GM23338 (cell line): ENCODE data around the gene FAM20A. TPM values are rescaled to one million over a fixed set of nuclear protein-coding genes. Genes with fewer than 3 reads are reported as not detected.

Experiments
- ATAC-seq: fragments of 200-7000 bp; cut with Tn5 transposase; 3 replicates; pipeline ENCODE4 v1.9.1; 2020
- DNase-seq: peaks from one replicate; pipeline ENCODE4 v3.0.0-alpha.2; 2015; ENCODE audit warnings: low spot score
- H2AFZ ChIP-seq: fragments of 200-600 bp; sonication (generic); 2 replicates; pipeline ENCODE4 v1.8.0; 2016; ENCODE audit warnings: antibody characterized with exemption, mild to moderate bottlenecking, moderate library complexity
- H3F3A ChIP-seq: fragments of 200-600 bp; sonication (generic); replicated peaks from 2 replicates; pipeline ENCODE4 v1.8.0; 2017; ENCODE audit warnings: antibody characterized with exemption, mixed run types, low read depth
- H3K27ac ChIP-seq: fragments of 200-600 bp; sonication (generic); 2 replicates; pipeline ENCODE4 v1.6.1; 2016; ENCODE audit warnings: low read depth
- H3K27me3 ChIP-seq: fragments of 200-600 bp; sonication (generic); 2 replicates; pipeline ENCODE4 v1.8.0; 2016; ENCODE audit warnings: mild to moderate bottlenecking, mixed run types, moderate library complexity; ENCODE audit not compliant: insufficient read depth
- H3K36me3 ChIP-seq: fragments of 200-600 bp; sonication (generic); 2 replicates; pipeline ENCODE4 v1.8.0; 2016; ENCODE audit warnings: mild to moderate bottlenecking; ENCODE audit not compliant: insufficient read depth
- H3K4me1 ChIP-seq: fragments of 200-600 bp; sonication (generic); 2 replicates; pipeline ENCODE4 v1.8.0; 2016; ENCODE audit warnings: mild to moderate bottlenecking, moderate library complexity; ENCODE audit not compliant: insufficient read depth
- H3K4me2 ChIP-seq: fragments of 200-600 bp; sonication (generic); 2 replicates; pipeline ENCODE4 v1.7.1; 2017; ENCODE audit warnings: mixed run types
- H3K4me3 ChIP-seq: fragments of 200-600 bp; sonication (generic); 2 replicates; pipeline ENCODE4 v1.6.1; 2016; ENCODE audit warnings: mixed run types
- H3K79me2 ChIP-seq: fragments of 200-600 bp; sonication (generic); replicated peaks from 2 replicates; pipeline ENCODE4 v1.8.0; 2017; ENCODE audit warnings: mild to moderate bottlenecking; ENCODE audit not compliant: insufficient read depth
- H3K9me2 ChIP-seq: fragments of 200-600 bp; sonication (generic); 2 replicates; pipeline ENCODE4 v1.8.0; 2017; ENCODE audit not compliant: insufficient read depth
- H4K20me1 ChIP-seq: fragments of 200-600 bp; sonication (generic); replicated peaks from 2 replicates; pipeline ENCODE4 v1.8.0; 2017; ENCODE audit warnings: mild to moderate bottlenecking; ENCODE audit not compliant: insufficient read depth
- H3K27ac Mint-ChIP-seq: 2 replicates; pipeline ENCODE4 v1.8.0; 2020; ENCODE audit warnings: inconsistent platforms, mild to moderate bottlenecking, moderate library complexity, mixed read lengths
- H3K27me3 Mint-ChIP-seq: 3 replicates; pipeline ENCODE4 v1.8.0; 2022; ENCODE audit warnings: low read depth, mild to moderate bottlenecking, moderate library complexity, mixed read lengths, inconsistent platforms; ENCODE audit not compliant: insufficient read depth, poor library complexity
- H3K36me3 Mint-ChIP-seq: 3 replicates; pipeline ENCODE4 v1.8.0; 2021; ENCODE audit warnings: low read depth, mild to moderate bottlenecking, inconsistent platforms, moderate library complexity, mixed read lengths
- H3K4me1 Mint-ChIP-seq: 3 replicates; pipeline ENCODE4 v1.8.0; 2020; ENCODE audit warnings: mild to moderate bottlenecking, inconsistent platforms, mixed read lengths
- H3K4me3 Mint-ChIP-seq: 3 replicates; pipeline ENCODE4 v1.8.0; 2021; ENCODE audit warnings: moderate library complexity, mild to moderate bottlenecking, inconsistent platforms, mixed read lengths
- H3K9me3 Mint-ChIP-seq: 3 replicates; pipeline ENCODE4 v1.8.0; 2020; ENCODE audit warnings: moderate library complexity, mild to moderate bottlenecking, inconsistent platforms, mixed read lengths
- CREB1 ChIP-seq: fragments of 250-450 bp; sonication (Bioruptor Pico); IDR thresholded peaks from 2 replicates; pipeline ENCODE4 v1.5.0; 2020; ENCODE audit warnings: low read depth, mild to moderate bottlenecking, moderate library complexity
- EZH2phosphoT487 ChIP-seq: fragments of 200-600 bp; sonication (generic); IDR thresholded peaks from one replicate; pipeline ENCODE4 v1.8.1; 2018; ENCODE audit warnings: antibody characterized with exemption; ENCODE audit not compliant: unreplicated experiment
- JUNB ChIP-seq: IDR thresholded peaks from one replicate; pipeline ENCODE4 v1.6.1; 2016; ENCODE audit warnings: antibody characterized with exemption; ENCODE audit not compliant: unreplicated experiment
- NANOG ChIP-seq: IDR thresholded peaks from 2 replicates; pipeline ENCODE4 v1.6.1; 2016; ENCODE audit warnings: antibody characterized with exemption, borderline replicate concordance
- POLR2AphosphoS5 ChIP-seq: IDR thresholded peaks from 2 replicates; pipeline ENCODE4 v1.6.1; 2016; ENCODE audit warnings: antibody characterized with exemption, low read depth
- ZNF114 ChIP-seq: fragments of 250-450 bp; sonication (Bioruptor Pico); IDR thresholded peaks from 2 replicates; pipeline ENCODE4 v1.5.0; 2020; ENCODE audit warnings: mild to moderate bottlenecking, moderate library complexity
- ZNF331 ChIP-seq: fragments of 250-450 bp; sonication (Bioruptor Pico); IDR thresholded peaks from 2 replicates; pipeline ENCODE4 v1.5.0; 2020; ENCODE audit warnings: low read depth, mild to moderate bottlenecking, moderate library complexity
- polyA plus RNA-seq: library from polyadenylated mRNA; unstranded; fragments of >200 nt; fragmentation: Nextera tagmentation; extraction: Ambion mirVana; gene quantifications from 2 replicates; pipeline ENCODE4 v1.2.1, GENCODE V29; 2016
- total RNA-seq: library from RNA; depleted of rRNA; stranded (reverse); fragments of >200 nt; shearing (Covaris generic); gene quantifications from 2 replicates; pipeline ENCODE4 v1.2.3, GENCODE V29; 2014
- TF ChIP-seq, protein P1 (sequence below): IDR thresholded peaks from 2 replicates; pipeline ENCODE4 v1.6.1; 2016; ENCODE audit warnings: antibody characterized with exemption
- TF ChIP-seq, protein P2 (sequence below), 2 experiments: fragments of 200-600 bp in 1 of 2; sonication (generic) in 1 of 2; conservative IDR thresholded peaks; 2 replicates each; pipeline versions ENCODE4 v1.5.1 to v1.6.1; 2016 to 2017; ENCODE audit warnings: antibody characterized with exemption in 2 of 2, low read depth in 2 of 2, mild to moderate bottlenecking in 2 of 2, moderate library complexity in 1 of 2
- TF ChIP-seq, protein P3 (sequence below): IDR thresholded peaks from one replicate; pipeline ENCODE4 v1.6.1; 2018; ENCODE audit warnings: antibody characterized with exemption; ENCODE audit not compliant: unreplicated experiment

Gene FAM20A
- total and polyA plus RNA-seq, 2 experiments from 2014 or later: 1.3 to 1.6 TPM

DNA sequence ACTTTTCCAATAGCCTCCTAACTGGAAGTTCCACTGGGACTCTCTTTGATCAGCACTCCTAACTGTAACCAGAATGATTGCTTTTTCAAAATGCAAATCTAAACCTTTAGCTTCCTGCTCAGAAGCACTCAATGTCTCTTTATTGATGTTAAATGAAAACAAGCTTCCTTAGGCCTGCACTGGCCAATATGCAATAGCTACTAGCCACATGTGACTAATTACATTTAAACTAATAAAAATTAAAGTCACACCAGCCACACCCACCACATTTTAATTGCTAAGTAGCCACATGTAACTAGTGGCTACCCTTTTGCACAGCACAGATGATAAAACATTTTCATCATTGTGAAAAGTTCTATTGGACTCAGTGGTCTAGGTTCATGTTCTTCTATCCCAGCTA lies 31.8 kb downstream of the FAM20A start:
- H3K4me3 Mint-ChIP-seq: no peak overlapping the region
- no peak for ATAC-seq

DNA sequence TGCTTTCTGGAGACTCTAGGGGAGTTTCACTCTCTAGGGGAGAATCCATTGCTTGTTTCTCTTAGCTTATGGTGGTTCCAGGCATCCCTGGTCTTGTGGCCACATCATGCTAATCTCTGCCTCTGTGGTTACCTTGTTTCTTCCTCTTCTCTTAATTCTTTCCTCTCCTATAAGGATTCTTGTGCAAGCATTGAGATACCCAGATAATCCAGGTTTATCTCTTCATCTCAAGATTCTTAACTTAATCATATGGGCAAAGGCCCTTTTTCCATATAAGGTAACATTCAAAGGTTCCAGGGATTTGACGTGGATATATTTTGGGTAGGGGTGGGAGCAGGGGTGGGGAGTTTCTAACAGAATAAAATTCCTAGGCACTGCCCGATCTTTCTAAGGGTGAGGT lies 32.6 kb downstream of the FAM20A start:
- Histone ChIP-seq H3F3A (no peaks in the 10 kb centered on the region), H3K79me2 (no peaks in the 10 kb centered on the region), H2AFZ (no peak overlapping the region), H3K9me2 (no peaks in the 10 kb centered on the region), H3K4me1 (no peaks in the 10 kb centered on the region), H3K4me3 (no peak overlapping the region), H3K36me3 (no peaks in the 10 kb centered on the region), H4K20me1 (no peaks in the 10 kb centered on the region; the same call in 1 of the 2 replicates), H3K27ac (no peak overlapping the region), H3K27me3 (no peaks in the 10 kb centered on the region), H3K4me2 (no peak overlapping the region)
- no peak overlapping the region for H3K27ac Mint-ChIP-seq
- H3K27me3 Mint-ChIP-seq: no peaks in the 10 kb centered on the region
- no peak overlapping the region for H3K4me3 Mint-ChIP-seq
- no peak for TF ChIP-seq JUNB
- no peak for TF ChIP-seq POLR2AphosphoS5
- TF ChIP-seq ZNF331: no peak
- TF ChIP-seq, protein P1, sequence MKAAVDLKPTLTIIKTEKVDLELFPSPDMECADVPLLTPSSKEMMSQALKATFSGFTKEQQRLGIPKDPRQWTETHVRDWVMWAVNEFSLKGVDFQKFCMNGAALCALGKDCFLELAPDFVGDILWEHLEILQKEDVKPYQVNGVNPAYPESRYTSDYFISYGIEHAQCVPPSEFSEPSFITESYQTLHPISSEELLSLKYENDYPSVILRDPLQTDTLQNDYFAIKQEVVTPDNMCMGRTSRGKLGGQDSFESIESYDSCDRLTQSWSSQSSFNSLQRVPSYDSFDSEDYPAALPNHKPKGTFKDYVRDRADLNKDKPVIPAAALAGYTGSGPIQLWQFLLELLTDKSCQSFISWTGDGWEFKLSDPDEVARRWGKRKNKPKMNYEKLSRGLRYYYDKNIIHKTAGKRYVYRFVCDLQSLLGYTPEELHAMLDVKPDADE: no peak
- ATAC-seq (no peak), DNase-seq (no peak)
- no peaks in the 10 kb centered on the region for H3K4me1 Mint-ChIP-seq
- peaks cover 3% of the 10 kb centered on the region; the same call in 1 of the 3 replicates for H3K9me3 Mint-ChIP-seq
- no peaks in the 10 kb centered on the region for H3K36me3 Mint-ChIP-seq

More for the DNA sequence above, 31.8 kb downstream of the FAM20A start:
- Mint-ChIP-seq H3K27me3 (no peaks in the 10 kb centered on the region), H3K36me3 (no peaks in the 10 kb centered on the region), H3K4me1 (no peaks in the 10 kb centered on the region), H3K27ac (no peak overlapping the region), H3K9me3 (peaks cover 3% of the 10 kb centered on the region; the same call in 1 of the 3 replicates)
- Histone ChIP-seq H3K4me3 (no peak overlapping the region), H3K4me2 (no peak overlapping the region), H3K4me1 (no peaks in the 10 kb centered on the region), H3K79me2 (no peaks in the 10 kb centered on the region), H4K20me1 (no peaks in the 10 kb centered on the region; the same call in 1 of the 2 replicates), H3K27ac (no peak overlapping the region), H3K9me2 (no peaks in the 10 kb centered on the region), H3K27me3 (no peaks in the 10 kb centered on the region), H3K36me3 (no peaks in the 10 kb centered on the region), H3F3A (no peaks in the 10 kb centered on the region), H2AFZ (no peak overlapping the region)
- TF ChIP-seq NANOG (no peak), ZNF331 (no peak), CREB1 (CRISPR knock-in tag) (no peak), POLR2AphosphoS5 (no peak)
- TF ChIP-seq, protein P1: no peak
- no peak for DNase-seq

DNA sequence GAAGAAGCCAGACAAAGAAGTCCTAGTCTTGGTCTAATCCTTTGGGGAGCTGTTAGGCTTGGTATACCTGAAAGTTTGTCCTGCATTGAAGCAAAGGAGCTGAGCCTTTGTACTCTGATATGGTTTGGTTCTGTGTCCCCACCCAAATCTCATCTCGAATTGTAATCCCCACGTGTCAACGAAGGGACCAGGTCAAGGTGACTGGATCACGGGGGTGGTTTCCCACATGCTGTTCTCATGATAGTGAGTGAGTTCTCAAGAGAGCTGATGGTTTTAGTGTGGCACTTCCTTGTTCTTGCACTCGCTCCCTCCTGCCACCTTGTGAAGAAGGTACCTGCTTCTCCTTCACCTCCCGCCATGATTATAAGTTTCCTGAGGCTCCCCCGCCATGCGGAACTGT lies 33.6 kb downstream of the FAM20A start:
- no peaks in the 10 kb centered on the region for H3K36me3 Mint-ChIP-seq
- Histone ChIP-seq H4K20me1 (no peaks in the 10 kb centered on the region), H3F3A (no peaks in the 10 kb centered on the region), H3K36me3 (no peaks in the 10 kb centered on the region), H2AFZ (no peak overlapping the region), H3K27me3 (no peaks in the 10 kb centered on the region), H3K4me2 (no peak overlapping the region), H3K9me2 (no peaks in the 10 kb centered on the region), H3K4me3 (no peak overlapping the region), H3K4me1 (no peaks in the 10 kb centered on the region), H3K79me2 (no peaks in the 10 kb centered on the region), H3K27ac (no peak overlapping the region)
- no peak overlapping the region for H3K27ac Mint-ChIP-seq
- no peak for DNase-seq
- no peaks in the 10 kb centered on the region for H3K4me1 Mint-ChIP-seq
- no peak for ATAC-seq
- H3K4me3 Mint-ChIP-seq: no peak overlapping the region
- H3K27me3 Mint-ChIP-seq: no peaks in the 10 kb centered on the region
- peaks cover 3% of the 10 kb centered on the region; the same call in 1 of the 3 replicates for H3K9me3 Mint-ChIP-seq
- TF ChIP-seq, protein P2, sequence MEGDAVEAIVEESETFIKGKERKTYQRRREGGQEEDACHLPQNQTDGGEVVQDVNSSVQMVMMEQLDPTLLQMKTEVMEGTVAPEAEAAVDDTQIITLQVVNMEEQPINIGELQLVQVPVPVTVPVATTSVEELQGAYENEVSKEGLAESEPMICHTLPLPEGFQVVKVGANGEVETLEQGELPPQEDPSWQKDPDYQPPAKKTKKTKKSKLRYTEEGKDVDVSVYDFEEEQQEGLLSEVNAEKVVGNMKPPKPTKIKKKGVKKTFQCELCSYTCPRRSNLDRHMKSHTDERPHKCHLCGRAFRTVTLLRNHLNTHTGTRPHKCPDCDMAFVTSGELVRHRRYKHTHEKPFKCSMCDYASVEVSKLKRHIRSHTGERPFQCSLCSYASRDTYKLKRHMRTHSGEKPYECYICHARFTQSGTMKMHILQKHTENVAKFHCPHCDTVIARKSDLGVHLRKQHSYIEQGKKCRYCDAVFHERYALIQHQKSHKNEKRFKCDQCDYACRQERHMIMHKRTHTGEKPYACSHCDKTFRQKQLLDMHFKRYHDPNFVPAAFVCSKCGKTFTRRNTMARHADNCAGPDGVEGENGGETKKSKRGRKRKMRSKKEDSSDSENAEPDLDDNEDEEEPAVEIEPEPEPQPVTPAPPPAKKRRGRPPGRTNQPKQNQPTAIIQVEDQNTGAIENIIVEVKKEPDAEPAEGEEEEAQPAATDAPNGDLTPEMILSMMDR (conservative IDR thresholded peaks at IDR 0.05; ENCODE audit: low read depth in 2 of 2): no peak
- no peak for TF ChIP-seq ZNF114 (CRISPR knock-in tag)
- TF ChIP-seq EZH2phosphoT487: no peak
- no peak for TF ChIP-seq NANOG
- TF ChIP-seq, protein P1: no peak
- TF ChIP-seq POLR2AphosphoS5: no peak
- no peak for TF ChIP-seq ZNF331
- TF ChIP-seq CREB1 (CRISPR knock-in tag): no peak
- TF ChIP-seq, protein P3, sequence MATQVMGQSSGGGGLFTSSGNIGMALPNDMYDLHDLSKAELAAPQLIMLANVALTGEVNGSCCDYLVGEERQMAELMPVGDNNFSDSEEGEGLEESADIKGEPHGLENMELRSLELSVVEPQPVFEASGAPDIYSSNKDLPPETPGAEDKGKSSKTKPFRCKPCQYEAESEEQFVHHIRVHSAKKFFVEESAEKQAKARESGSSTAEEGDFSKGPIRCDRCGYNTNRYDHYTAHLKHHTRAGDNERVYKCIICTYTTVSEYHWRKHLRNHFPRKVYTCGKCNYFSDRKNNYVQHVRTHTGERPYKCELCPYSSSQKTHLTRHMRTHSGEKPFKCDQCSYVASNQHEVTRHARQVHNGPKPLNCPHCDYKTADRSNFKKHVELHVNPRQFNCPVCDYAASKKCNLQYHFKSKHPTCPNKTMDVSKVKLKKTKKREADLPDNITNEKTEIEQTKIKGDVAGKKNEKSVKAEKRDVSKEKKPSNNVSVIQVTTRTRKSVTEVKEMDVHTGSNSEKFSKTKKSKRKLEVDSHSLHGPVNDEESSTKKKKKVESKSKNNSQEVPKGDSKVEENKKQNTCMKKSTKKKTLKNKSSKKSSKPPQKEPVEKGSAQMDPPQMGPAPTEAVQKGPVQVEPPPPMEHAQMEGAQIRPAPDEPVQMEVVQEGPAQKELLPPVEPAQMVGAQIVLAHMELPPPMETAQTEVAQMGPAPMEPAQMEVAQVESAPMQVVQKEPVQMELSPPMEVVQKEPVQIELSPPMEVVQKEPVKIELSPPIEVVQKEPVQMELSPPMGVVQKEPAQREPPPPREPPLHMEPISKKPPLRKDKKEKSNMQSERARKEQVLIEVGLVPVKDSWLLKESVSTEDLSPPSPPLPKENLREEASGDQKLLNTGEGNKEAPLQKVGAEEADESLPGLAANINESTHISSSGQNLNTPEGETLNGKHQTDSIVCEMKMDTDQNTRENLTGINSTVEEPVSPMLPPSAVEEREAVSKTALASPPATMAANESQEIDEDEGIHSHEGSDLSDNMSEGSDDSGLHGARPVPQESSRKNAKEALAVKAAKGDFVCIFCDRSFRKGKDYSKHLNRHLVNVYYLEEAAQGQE: no peak
